CD4-positive, alpha-beta T cell treated with Interleukin-10 for 1 hour (primary cell): ENCODE measurements around the gene ANKRD31.
"Not testable (repeated sequence)": the region's sequence is repeated elsewhere in the genome, so short reads cannot be mapped to it uniquely, and the experiment has no call there.

Experiments used
- DNase-seq: peaks from one replicate; pipeline ENCODE4 v3.0.0-alpha.2; 2020

ANKRD31 gene

DNA sequence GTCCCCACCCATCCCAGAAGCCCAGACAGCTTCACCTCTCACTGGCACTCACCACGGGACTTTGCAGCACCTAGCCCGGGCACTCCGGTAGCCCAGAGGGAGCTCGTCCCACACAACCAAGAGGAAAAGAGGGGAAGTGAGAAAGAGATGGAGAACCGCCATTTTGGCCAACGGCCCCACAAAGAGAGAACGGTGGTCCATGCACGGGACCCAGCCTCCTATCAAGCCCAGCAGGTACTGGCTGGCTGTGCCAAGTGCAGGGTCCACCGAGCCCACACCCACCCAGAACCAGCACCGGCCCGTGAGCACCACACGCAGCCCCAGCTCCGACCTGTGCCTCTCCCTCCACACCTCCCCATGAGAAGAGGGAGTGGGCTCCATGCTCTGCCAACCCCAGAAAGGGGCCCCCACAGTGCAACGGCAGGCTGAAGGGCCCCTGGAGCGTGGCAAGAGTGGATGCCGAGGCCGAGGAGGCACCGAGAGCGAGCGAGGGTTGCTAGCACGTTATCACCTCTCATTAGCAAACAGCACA is 105.8 kb downstream of the ANKRD31 start:
- no peak for DNase-seq

DNA sequence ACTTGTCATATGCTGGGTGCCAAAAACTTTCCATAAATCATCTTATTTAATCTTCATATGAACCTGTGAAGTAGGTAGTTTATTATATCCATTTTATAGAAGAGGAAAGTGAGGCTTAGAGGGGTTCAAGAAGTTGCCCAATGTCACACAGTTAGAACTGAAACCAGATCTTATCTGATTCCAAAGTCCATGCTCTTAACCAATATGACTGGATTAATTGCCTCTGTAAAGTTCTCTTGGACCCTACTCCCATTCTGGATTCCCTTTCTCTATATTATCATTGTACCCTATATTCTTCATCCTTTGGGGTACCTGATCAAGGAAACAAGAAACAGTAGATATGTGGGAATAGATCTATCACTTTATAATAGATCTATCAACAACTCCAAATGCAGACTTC is 119.8 kb downstream of the ANKRD31 start:
- DNase-seq, result no peak

DNA sequence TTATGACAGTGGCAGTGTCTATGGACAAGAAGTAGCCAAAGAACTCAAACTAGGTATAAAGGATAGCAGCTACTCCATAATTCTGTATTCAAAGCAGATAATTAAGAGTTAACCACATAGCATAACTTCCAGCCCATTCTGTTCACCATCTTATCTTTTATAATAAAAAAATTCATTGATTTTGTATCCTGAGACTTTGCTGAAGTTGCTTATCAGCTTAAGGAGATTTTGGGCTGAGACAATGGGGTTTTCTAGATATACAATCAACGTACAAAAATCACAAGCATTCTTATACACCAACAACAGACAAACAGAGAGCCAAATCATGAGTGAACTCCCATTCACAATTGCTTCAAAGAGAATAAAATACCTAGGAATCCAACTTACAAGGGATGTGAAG is 122.4 kb downstream of the ANKRD31 start:
- not testable (repeated sequence) for DNase-seq

DNA sequence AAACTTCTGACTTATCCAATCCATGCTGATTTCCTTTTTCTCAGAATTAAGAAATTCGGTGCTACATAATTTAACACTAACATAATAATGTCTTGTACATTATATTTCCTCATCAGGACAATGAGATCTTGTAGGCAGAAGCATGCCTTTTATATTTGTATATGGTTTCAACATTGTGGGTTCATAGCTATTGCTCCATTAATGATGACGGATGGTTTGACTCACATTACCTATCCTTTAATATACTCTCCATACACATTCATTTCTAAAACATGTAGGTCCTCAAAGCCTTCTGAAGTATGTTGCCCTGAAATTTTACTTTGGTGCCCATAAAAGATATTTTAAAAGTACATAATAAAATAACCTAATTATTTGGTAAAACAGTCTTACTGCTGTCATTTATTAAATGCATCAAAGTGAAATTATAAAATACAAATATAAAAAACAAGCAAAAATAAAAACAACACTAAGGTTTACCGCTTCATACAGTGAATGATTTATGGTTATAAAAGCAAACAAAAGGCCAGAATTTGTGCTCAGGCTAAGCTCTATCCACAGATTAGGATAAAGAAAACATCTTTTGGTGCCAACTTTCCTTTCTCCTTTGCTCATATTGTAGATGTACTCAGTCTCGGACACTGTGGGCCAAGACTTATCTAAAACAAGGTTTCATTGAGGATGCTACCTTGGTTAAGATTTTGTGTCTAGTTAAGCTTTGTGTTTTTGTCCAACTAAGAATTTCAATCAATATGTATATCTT is 123.1 kb downstream of the ANKRD31 start:
- no peak for DNase-seq

DNA sequence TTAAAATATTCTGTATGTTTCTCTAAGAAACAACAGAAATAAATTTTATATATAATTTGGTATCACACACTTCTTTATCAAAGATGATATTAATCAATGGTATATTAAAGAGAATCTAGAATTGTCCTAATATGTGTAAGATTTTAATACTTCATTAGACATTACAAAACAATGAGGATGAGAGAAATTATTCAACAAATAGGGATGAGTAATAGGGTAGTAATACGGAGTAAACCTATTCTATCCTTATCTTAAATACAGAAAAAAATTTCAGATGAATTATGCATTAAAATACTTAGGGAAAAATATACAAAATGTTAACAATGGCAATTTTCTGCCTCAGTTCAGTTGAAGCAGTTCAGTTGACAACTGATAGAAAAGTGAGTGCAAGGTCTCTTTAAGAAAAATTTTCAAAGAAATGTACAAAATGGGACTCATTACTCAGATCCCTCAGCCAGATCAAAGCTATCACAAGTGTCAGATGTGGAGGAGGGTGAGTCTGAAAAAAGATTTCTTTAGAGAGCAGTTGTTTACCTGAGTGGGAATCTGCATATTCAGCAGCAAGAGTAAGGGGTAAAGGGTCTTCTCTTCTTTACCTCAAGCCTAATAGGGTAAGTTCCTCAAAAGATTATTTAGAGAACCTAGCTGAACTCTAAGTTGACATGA is 127.6 kb downstream of the ANKRD31 start:
- DNase-seq, result peak; percentile 4

DNA sequence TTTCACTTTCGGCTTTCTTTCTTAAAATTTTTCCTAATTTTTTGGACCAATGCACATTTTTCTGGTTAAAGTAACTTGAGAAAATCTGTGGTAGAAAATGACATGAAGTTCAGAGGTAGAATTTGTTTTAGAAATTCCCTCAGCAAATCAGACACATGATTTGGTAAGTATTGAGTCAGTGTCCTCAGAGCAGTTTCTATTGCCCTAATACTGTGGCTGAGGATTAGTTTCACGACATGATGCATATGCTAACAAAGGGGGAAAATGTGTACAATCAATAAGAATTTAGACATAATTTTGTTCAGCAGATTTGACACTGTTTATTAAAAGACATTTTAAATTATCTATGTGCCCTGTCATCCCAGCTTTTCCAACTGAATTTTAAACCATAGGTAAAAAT is 128.2 kb downstream of the ANKRD31 start:
- no peak for DNase-seq

DNA sequence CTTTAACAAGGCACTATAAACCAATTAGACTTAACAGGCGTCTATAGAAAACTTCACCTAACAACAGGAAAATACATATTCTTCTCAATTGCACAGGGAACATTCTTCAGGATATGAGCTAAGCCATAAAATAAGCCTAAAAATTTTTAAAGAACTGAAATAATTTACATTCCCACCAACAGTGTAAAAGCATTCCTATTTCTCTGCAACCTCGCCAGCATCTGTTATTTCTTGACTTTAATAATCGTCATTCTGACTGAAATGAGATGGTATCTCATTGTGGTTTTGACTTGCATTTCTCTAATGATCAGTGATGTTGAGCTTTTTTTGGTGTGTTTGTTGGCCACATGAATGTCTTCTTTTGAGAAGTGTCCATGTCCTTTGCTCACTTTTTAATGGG is 140.7 kb downstream of the ANKRD31 start:
- not testable (repeated sequence) for DNase-seq

DNA sequence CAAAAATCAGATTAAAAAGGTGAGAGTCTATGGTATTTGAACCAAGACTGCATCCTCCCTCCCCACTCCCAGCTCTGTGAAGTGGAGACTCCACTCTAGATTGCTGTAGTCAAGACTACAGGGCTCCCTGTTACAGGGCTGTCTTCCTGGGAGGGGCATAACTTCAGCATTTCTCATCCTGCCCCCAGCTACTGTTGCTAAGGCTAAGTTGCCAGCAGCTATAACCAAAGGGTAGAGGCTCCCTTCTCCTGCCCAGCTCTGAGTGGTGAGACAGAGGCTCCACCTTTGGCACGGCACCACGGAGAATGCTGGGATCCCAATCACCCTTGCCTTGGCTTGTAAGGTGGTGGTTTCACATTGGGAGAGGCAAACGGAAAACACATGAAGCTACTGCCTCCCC is 145.1 kb downstream of the ANKRD31 start:
- no peak for DNase-seq

DNA sequence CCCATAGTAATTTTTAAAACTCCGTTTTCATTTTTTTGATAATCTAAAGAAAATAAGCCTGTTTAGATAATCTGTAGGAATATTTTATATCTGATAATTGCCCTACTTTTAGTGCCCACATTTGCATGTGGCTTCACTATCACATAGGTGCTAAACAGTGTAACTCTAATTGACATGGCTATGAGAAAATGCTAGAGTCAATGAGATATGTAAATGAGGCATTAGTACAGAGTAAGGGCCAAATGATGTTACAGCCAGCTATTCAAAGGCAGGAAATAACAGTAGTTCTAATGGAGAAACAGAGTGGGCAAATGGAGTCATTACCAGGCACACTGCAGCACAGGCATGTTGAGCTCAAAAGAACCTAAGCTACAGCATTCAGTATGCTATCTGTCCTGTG is 147.0 kb downstream of the ANKRD31 start:
- DNase-seq, result no peak

DNA sequence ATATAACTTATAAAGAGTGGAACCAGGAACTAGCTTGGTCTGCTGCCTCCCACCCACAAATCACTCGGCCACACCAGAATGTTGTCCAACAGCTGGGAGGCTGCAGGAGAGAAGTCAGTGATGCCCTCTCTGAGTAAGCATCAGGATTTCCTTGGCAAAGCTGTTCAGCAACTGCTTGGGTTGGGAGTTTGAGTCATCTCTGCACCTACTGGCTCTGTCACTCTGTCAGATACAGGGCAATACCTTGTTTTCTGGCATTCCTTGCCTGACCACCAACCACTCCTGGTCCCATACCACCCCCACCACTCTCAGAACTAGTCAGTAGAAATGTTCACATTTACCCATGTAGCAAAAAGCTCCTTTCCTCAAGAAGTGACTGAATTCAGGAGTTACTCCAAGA is 147.5 kb downstream of the ANKRD31 start:
- no peak for DNase-seq

DNA sequence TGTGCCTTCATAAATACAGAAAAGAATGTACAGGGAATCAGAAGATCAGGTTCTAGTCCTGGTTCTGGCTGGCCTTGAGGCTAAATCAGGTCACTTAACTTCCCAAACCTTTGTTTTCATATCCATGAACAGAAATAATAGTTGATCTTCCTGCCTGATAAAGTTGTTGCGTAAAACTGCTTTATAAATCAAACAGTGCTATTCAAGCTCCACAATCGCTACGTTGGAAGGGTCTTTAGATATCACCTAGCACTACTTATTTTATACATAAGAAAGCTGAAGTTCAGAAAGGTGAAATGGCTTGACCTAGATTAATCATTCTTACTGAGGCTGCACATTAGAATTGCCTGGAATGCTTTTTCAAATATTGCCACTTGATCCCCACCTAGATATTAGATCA is 148.0 kb downstream of the ANKRD31 start:
- DNase-seq, result no peak

DNA sequence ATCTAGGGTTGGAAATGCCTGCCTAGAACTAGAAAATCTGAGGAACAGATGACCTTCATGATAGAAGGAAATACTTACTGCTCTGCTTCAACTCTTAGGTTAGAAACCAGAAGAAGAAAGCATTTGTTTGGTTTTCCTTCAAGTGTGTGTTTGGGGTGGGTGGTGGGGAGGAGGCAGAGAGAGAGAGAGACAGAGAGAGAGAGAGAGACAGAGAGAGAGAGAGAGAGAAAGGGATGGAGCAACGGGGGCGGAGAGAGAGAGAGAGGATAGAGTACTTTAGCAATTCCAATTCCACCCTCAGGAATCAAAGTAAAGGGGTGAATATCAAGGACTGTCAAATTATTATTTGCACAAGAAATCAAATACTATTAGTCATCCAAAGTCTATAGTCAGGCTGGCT is 155.2 kb downstream of the ANKRD31 start:
- DNase-seq, result no peak

DNA sequence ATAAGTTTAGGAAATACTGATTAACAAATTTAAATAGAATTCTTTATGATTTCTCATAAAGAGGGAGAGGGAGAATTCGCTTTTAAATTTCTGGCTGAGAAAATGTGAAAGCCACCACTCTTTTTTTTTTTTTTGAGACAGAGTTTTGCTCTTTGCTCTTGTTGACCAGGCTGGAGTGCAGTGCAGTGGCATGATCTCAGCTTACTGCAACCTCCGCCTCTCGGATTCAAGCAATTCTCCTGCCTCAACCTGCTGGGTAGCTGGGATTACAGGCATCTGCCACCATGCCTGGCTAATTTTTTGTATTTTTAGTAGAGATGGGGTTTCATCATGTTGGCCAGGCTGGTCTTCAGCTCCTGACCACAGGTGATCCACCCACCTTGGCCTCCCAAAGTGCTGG is 157.3 kb downstream of the ANKRD31 start:
- DNase-seq, result not testable (repeated sequence)

DNA sequence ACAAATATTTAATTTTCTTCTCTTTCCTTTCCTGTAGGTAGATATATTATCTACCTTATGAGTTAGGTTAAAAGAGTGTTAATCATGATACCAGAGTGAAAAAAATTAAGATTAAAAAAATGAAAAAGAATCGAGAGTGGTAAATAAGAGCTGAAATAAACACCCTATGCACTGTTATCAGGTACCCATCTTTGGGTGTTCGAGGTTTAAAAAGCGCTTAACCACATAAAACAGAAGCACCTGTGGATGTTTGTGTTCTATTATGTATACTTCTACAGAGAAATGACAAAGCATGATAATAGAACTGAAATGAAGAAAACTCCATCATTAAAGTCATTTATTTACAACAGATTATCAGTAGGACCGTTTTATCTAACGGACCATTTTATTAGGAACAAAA is 158.7 kb downstream of the ANKRD31 start:
- DNase-seq, result peak; percentile 53

DNA sequence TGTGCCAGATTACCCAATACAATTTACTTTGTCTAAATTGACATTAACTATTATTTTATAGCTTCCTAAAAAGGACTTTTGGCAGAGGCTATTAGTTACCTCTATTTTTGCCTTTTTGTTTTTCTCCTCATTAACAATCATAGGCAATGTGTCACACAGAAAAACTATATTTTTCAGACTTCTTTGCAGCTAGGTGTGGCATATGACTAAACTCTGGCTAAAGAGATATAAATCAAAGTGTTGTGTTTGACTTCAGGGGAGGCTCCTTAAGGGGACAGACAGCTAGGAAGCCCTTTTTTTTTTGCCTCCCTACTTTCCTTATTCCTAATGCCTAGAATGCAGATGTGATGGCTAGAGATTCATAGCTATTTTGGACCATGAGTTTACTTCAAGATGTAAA is 164.6 kb downstream of the ANKRD31 start:
- DNase-seq, result no peak

DNA sequence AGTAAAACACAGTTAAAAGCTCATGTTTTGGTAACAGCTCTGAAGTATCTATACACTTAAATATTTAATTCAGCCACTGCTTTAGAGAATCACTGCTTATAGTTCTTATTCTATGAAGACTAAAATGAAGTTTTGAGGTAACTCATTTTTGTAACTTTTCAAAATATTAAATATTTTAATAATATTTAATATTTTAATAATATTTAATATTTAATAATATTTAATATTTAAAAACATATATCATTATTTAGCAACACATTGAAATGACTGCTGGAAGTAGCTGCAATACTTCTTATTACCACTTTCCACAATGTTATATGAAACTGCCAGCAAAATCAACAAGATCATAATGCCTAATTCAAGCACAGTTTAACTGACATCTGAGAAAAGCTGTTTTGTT is 165.6 kb downstream of the ANKRD31 start:
- no peak for DNase-seq

DNA sequence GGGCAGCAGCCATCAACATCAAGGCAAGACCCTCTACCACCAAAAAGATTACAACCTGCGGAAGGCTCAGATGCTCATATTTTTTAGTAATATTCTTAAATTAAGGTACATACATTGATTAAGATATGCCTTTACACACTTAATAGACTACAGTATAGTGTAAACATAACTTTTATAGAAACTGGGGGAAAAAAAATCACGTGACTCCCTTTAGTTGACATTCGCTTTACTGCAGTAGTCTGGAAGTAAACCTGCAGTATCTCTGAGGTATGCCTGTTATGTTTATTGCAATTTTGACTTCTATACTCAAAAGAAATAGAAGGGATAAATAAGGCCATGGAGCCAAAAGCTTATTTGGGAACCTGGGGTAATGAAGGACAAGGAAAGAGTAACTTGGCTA is 169.2 kb downstream of the ANKRD31 start:
- DNase-seq, result no peak

DNA sequence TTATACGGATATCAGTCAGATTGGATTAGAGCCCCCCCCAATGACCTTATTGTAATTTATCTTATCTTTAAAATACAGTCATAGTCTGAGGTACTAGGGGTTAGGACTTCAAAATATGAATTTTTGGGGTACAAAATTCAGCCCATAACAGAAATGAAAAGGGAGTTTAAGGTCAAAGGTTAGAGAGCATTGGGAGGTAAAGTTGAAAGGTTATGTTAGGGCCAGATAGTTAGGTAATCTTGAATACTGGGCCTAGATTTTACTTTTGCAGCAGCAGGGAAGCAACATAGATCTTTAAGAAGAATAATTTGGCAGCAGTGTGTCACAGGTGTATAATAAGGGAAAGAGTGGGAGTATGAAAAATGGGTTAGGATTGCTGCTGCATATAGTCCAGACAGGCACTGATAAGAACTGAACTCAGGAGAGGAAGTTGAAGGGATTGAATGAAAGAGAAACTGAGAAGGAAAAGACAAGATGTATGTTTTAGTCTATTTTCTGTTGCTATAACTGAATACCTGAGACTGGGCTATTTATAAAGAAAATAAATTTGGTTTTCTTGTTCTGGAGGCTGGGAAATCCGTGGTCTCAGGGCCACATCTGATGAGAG is 173.7 kb downstream of the ANKRD31 start:
- no peak for DNase-seq

DNA sequence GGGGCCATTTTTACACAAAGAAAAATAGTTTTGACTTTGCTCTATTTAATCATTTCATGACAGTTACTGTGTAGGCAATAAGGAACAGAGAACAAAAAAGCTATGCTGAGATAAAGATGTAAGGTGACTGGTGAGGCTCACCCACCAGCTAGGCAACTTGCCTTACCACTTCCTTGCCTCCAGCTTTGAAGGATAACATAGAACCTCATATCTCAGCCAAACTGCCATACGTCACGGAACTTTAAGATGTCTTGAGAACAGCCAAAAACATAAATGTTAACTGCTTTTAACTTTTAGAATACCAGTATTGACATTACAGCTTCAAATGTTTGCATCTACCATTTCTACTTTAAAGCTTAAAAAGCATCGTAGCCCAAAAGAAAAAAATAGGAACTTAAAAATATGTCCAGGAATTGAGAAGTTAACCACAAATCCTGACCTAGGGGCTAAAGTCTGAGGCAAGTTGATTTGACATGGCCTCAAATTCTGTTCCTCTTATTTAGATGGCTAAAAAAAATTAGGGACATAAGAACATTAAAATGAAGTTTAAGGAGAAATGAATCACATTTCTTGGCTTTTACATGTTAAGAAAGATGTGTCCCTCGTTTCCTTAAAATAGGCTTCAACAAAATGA is 176.6 kb downstream of the ANKRD31 start:
- peak; percentile 72 for DNase-seq

DNA sequence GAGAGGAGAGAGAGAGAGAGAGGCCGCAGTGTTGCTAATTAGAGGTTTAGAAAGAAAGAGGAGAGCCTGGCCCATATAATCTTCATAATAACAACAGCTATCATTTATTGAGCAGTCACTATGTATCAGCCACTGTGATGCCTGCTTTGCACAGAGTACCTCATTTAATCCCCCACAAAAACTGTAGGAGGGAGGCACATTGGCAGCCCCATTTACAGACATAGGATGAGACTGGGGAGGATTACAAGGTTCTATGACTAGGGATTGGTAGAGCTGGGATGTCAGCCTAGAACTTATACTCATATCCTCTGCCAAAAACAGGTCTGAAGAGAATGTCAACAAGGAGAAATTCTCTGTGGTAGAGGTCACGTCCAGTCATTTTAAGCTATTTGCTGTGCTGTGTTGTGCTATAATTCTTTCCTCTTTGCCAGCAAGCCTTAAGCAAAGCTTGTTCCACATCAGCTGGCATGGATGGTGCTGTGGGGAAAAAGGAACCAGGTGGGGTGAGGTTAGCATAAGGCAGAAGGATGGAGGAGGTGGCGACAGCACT is 177.6 kb downstream of the ANKRD31 start:
- DNase-seq, result no peak

DNA sequence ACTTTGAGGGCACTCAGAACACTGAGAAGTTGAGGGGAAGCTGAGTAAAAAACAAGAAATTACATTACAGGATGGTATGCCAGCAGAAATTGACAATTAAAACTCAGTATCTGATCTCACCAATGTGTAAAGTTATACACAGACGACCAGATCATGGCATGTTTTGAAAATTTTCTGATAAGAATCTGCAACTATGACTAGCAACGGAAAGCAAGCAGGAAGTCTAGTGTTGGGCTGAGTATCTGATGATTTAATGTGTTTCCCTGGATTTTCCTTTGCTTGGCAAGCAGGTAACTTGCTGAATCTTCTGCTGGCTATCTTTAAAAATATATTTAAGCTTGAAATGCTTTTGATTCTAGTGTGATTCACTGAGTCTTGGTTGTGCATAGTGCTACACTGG is 179.1 kb downstream of the ANKRD31 start:
- DNase-seq, result peak; percentile 46

DNA sequence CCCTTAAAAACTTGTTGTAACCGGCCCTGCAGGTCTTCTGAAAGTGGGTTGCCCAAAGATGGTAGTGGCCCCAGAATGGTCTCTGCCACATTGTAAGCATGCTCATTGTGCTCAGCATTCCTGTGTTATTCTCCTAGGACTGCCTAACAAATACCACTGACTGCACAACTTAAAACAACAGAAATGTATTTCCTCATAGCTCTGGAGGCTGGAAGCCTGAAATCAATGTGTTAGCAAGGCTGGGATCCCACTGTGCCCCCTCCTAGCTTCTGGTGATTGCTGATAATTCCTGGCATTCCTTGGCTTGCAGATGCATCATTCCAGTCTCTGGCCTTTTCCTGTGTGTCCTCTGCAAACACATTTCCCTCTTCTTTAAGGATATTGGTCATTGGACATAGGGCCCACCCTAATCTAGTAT is 180.9 kb downstream of the ANKRD31 start:
- DNase-seq, result no peak
